HL-60 (cell line): ENCODE measurements around the gene SNX9.

Experiments
- DNase-seq, 2 experiments: peaks; one replicate each; pipeline ENCODE4 v3.0.0-alpha.2; 2010 to 2020; ENCODE audit warnings: low read depth in 1 of 2, low spot score in 1 of 2
- H3K27ac ChIP-seq: fragments of 250-450 bp; sonication (Bioruptor Pico); replicated peaks from 2 replicates; pipeline ENCODE4 v1.5.1; 2020; ENCODE audit warnings: mild to moderate bottlenecking, moderate library complexity
- H3K27me3 ChIP-seq: fragments of 250-450 bp; sonication (Bioruptor Pico); 2 replicates; pipeline ENCODE4 v1.5.1; 2021; ENCODE audit warnings: mild to moderate bottlenecking, moderate library complexity; ENCODE audit not compliant: insufficient read depth, poor library complexity, severe bottlenecking
- H3K4me3 ChIP-seq: replicated peaks from 2 replicates; pipeline ENCODE4 v1.5.1; 2011; ENCODE audit warnings: mild to moderate bottlenecking, control low read depth, low read length; ENCODE audit not compliant: insufficient read depth
- CTCF ChIP-seq: IDR thresholded peaks from one replicate; pipeline ENCODE4 v1.5.1; 2011; ENCODE audit warnings: low read length, control low read depth, inconsistent platforms; ENCODE audit not compliant: insufficient read depth
- GABPA ChIP-seq: IDR thresholded peaks from 2 replicates; pipeline ENCODE4 v1.6.1; 2012; ENCODE audit warnings: low read depth
- POLR2AphosphoS5 ChIP-seq: IDR thresholded peaks from 2 replicates; pipeline ENCODE4 v1.6.1; 2012; ENCODE audit warnings: low read depth
- REST ChIP-seq: IDR thresholded peaks from 2 replicates; pipeline ENCODE4 v1.6.1; 2012; ENCODE audit warnings: low read depth; ENCODE audit not compliant: insufficient replicate concordance
- SPI1 ChIP-seq: IDR thresholded peaks from 2 replicates; pipeline ENCODE4 v1.6.1; 2012; ENCODE audit warnings: low read depth, mild to moderate bottlenecking, borderline replicate concordance

SNX9 gene

GRCh38 chr6:157831018-157831369 lies 7.9 kb downstream of the SNX9 start:
- no peak overlapping the region for H3K4me3 ChIP-seq
- DNase-seq, result no peak
- no peak for TF ChIP-seq POLR2AphosphoS5
- no peak for TF ChIP-seq SPI1
- TF ChIP-seq GABPA, result no peak
- TF ChIP-seq CTCF, result no peak
- TF ChIP-seq REST, result no peak
- no peaks in the 10 kb centered on the region for H3K27me3 ChIP-seq
- H3K27ac ChIP-seq, result no peak overlapping the region

GRCh38 chr6:157831424-157832249 lies 8.6 kb downstream of the SNX9 start:
- no peak for DNase-seq
- Histone ChIP-seq H3K27ac (no peak overlapping the region), H3K27me3 (no peaks in the 10 kb centered on the region), H3K4me3 (no peak overlapping the region)
- no peak for TF ChIP-seq GABPA
- TF ChIP-seq CTCF, result no peak
- no peak for TF ChIP-seq SPI1
- TF ChIP-seq POLR2AphosphoS5, result no peak
- no peak for TF ChIP-seq REST

- H3K4me3 ChIP-seq, result no peak overlapping the region
- H3K27ac ChIP-seq, result no peak overlapping the region
- DNase-seq, result no peak
- TF ChIP-seq SPI1 (no peak), REST (peak; percentile 15)
- no peaks in the 10 kb centered on the region for H3K27me3 ChIP-seq
Measured at GRCh38 chr6:157832250-157832967, 9.4 kb downstream of the SNX9 start.
